GM19025 (cell line): Measurements from ENCODE around the gene ZNF160.
"Not testable (repeated sequence)": the region's sequence is repeated elsewhere in the genome, so short reads cannot be mapped to it uniquely, and the experiment has no call there.

Source experiments
- ATAC-seq: cut with Tn5 transposase; IDR thresholded peaks from one replicate; pipeline ENCODE4 v1.9.1; 2021; ENCODE audit warnings: mild to moderate bottlenecking, low read depth, moderate library complexity; ENCODE audit not compliant: unreplicated experiment

Gene ZNF160

DNA sequence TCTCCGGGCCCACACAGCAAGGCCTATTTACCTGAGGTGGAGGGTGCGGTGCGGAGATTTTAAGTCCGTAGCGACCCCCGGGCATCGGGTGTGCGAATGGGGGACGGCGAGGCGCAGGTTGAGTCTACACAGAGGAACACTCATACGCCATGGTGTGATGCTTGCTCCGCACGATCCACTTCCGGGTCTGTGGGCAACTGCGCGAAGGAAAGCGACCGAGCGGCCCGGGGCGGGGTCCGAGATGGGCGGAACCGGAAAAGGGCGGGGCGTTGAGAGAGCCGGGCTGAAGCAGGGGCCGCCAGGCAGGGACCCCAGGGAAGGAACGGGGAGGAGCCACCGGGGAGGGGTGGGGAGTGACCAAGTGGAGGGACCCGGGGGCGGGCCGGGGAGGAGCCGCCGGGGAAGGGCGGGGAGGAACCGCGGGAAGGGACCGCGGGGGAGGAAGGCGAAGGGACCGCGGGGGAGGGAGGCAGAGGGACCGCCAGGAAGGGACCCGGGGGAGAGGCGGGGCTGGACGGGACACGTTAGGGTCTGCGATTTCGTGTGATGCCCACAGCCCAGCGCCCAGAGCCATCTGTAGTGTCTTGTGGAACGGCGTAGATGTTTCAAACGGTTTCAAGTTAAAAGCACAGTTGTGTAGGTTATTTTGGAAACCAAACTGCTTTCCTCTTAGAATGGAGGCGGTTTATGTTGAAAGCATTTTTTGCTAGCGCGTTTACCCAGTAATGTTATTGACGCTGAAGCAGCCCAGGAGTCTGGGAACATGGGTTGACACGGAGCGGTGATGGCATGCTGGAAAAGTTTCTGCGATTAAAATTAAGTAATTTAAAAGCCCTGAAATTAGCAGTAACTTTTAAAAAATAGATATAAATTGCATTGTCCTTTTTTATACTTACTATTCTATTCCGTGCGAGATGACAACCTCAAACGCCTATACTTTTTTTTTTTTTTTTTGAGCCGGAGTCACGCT is at the start of gene ZNF160:
TSS of gene ZNF160 (minus strand) at position 189 of the 970 bp plus-strand sequence. CDS start 17,146 bp downstream, outside the sequence.
- ATAC-seq = peak; percentile 94

DNA sequence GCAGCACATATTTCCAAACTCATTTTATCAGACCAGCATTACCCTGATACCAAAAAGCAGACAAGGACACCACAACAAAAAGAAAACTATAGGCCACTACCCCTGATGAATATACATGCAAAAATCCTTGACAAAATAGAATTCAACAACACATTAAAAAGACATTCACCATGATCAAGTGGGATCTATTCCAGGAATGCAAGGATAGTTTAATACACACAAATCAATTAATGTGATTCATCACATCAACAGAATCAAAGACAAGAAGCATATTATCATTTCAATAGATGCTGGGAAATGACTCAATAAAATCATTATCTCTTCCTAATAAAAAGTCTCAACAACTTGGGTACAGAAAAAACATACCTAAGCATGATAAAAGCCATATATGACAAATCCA is 44.4 kb upstream of the ZNF160 start:
- ATAC-seq = no peak

DNA sequence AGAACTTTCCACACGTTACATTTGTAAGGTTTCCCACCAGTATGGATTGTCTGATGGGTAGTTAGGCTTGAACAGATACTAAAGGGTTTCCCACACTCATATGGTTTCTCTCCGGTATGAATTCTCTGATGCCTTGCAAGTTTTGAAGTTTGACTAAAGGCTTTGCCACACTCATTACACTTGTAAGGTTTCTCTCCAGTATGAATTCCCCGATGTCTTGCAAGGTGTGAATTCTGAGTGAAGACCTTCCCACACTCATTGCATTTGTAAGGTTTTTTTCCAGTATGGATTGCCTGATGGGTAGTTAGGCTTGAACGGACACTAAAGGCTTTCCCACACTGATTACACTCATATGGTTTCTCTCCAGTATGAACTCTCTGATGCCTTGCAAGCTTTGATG is 37.1 kb upstream of the ZNF160 start:
- no peak for ATAC-seq

DNA sequence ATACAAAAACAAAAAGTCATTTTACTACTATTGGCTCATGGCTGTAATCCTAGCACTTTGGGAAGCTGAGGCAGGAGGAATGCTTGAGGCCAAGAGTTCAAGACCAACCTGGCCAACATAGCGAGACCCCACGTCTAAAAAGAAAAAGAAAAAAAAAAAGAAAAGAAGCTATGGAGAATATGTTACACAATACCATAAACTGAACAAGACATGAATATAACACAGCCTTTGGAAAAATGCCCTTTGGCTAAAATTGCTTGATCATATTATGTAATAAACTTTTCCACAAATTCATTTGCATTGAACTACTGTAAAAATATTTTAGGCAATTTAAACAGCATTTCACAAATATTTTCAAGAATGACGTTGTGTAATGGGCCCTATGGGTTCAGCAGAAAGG is 33.2 kb upstream of the ZNF160 start:
- ATAC-seq = no peak

GRCh38 chr19:53132141-53132991 is 29.1 kb upstream of the ZNF160 start, which contains the start of gene ZNF415:
Gene ZNF415, minus strand, starts transcription at chr19:53132910. Its CDS starts 10,234 bp downstream, at chr19:53122676.
- no peak for ATAC-seq

GRCh38 chr19:53131727-53132126 is 28.5 kb upstream of the ZNF160 start:
- no peak for ATAC-seq

GRCh38 chr19:53131085-53131590 is 27.9 kb upstream of the ZNF160 start:
- no peak for ATAC-seq

- ATAC-seq = no peak
Measured at GRCh38 chr19:53130506-53130905, 27.3 kb upstream of the ZNF160 start.

DNA sequence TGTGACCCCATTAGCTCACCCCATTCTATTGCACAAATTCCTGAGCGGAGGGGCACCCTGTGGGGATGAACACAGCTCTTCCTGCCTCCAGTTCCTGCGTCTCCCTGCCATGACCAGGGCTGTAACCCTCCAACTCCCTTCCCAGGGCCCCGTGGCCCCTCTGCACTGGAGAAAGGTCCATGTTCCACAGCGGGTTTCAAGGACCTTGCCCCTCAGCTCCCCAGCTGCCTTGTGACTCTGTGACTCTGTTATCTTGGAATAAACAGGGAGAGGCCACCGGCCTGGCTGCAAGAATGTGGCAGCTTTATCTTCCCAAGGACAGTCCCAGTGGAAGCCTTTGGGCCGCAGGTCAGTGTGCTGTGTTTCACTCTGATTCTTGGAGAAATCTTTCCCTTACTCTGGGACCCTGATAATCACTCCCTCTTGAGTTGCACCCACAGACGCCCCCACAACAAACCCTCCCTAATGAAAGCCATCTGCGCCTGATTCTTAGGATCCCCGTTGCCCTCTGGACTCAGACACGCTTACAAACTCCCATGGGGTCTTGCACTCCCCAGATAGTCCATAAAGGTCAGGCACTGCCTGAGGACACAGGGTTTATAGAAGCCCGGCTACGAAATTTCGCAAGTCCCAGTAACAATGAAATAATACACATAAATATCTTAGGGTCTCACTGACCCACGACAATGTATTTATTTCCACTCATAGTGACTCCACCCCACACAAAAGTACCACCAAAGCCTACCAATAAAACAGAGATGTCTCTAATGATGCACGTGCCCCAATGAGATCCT is 23.7 kb upstream of the ZNF160 start:
- ATAC-seq = not testable (repeated sequence)

DNA sequence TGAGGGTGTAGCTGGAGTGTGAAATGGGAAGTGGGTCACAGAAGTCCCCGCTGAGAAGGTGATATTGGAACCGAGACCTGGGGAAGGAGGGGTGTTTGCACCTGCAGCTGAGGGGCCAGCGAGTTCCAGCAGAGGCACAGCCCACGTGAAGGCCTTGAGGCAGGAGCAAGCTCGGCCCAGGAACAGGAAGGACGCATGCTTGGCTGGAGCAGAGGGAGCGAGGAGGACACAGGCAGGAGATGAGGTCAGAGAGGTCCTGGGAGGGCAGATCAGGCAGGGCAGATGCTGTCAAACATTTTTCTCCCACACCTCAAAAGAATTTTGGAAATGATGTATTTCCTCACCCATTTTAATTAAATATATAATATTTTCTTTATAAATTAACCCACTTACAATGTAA is 20.2 kb upstream of the ZNF160 start:
- ATAC-seq = no peak

DNA sequence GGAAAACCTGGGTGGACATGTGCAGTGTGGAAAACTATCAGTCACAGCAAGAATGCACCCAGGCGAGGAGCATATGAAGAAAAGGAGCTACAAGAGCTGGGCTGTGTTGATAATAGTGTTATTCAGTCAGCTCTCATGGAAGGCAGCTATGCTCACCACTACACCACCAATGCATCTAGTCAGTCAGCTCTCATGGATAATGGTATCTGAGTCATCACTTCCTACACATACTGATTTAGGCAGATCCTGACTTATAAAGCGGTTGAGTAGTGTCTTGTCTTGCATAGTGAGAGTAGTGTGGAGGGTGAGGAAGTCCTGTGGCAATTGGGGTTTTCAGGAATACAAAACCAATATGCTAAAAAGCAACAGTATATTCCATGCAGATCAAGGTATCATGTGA is 9.1 kb upstream of the ZNF160 start:
- ATAC-seq = no peak

GRCh38 chr19:53109527-53109926 is 6.3 kb upstream of the ZNF160 start:
- ATAC-seq = no peak

DNA sequence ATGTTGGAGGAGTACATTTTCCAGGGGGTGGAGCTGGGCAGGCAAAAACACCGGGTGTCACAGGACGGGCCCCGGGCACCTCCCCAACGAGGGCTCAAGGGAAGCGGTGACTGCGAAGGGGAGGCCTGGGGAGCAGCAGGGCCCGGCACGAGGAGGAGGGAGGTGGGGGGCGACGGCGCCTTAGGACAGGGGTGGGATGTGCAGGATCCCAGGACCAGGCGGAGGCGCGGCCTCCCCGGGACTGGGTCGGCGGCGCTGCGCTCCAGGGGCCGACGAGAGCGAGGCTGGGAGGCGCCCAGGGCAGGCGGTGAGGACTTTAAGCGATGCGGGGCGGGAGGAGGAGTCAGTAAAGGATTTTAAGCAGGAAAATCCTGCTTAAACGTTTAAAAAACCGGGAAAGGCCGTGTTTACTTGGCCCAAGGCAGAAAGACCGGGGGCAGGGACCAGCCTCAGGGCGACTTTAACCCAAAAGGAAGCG is 427 bp downstream of the ZNF160 start:
- ATAC-seq = no peak

DNA sequence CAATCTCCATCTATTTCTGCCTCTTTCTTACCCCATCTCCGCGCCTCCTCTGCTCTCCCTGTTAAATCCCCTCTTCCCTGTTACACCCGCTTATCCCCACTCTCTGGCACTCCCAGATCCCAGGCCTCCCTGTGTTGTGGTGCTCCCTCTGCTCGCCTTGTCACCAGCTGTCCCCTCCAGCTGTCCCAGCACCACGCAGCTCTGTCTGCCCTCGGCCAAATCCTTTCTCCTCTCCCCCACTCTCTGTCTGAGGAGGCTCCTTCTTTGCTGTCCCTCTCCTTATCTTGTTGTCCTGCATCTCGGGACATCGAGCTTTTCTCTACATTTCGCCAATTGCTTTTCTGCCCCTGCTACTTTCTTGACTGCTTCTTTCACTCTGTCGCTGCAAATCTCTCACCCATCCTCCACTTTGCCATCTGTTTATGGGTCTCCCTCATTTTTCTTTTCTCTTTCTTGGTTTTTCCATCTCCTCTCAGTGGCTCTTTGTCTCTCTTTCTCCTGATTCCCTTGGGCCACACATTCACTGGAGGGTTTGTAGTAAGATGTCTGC is 941 bp downstream of the ZNF160 start:
- ATAC-seq = no peak

DNA sequence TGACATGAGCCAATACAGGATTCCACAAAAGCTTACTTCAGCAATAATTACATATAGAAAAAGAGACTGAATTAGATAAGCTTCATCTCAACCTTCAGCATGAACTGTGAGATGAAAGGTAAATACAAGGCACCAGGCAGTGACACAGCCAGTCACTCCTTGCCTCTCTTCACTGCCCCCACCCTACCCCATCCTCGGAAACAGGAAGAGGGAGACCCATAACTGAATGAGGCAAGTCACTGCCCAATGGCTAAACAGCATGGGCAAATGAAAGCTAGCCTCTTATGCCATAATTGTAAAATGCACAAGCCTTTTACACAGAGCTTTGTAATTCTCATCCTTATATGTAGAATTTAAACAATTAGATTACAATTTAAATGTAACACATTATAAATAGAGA is 1.7 kb downstream of the ZNF160 start:
- ATAC-seq = no peak

GRCh38 chr19:53098570-53098969 is 4.7 kb downstream of the ZNF160 start:
- ATAC-seq = not testable (repeated sequence)

- not testable (repeated sequence) for ATAC-seq
Measured at GRCh38 chr19:53096982-53097690, 6.1 kb downstream of the ZNF160 start.

DNA sequence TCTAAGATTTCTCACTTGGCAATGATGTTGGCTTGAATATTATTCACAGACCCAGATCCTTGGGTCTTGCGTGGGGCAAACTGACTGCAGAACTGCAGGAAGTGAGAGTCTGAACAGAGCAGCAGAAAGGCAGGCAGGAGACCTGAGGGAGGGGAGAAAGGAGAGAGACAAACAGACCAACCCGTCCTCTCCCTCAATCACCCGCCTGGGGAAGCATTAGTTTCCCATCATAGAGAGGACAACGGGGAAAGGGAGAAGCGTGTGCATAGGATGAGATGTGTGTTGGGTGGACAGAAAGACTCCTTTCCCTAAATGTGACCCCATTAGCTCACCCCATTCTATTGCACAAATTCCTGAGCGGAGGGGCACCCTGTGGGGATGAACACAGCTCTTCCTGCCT is 6.6 kb downstream of the ZNF160 start:
- ATAC-seq = not testable (repeated sequence)
